Measurements from ENCODE around the gene FOXQ1.

FOXQ1 gene

GRCh38 chr6:1267057-1267732, 44.7 kb upstream of the FOXQ1 start:
- no peak overlapping the region for H3K4me3 ChIP-seq (replicated peaks; ENCODE audit: low read depth, low read length)
- TF ChIP-seq, protein P1, sequence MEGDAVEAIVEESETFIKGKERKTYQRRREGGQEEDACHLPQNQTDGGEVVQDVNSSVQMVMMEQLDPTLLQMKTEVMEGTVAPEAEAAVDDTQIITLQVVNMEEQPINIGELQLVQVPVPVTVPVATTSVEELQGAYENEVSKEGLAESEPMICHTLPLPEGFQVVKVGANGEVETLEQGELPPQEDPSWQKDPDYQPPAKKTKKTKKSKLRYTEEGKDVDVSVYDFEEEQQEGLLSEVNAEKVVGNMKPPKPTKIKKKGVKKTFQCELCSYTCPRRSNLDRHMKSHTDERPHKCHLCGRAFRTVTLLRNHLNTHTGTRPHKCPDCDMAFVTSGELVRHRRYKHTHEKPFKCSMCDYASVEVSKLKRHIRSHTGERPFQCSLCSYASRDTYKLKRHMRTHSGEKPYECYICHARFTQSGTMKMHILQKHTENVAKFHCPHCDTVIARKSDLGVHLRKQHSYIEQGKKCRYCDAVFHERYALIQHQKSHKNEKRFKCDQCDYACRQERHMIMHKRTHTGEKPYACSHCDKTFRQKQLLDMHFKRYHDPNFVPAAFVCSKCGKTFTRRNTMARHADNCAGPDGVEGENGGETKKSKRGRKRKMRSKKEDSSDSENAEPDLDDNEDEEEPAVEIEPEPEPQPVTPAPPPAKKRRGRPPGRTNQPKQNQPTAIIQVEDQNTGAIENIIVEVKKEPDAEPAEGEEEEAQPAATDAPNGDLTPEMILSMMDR (IDR thresholded peaks at IDR 0.05; ENCODE audit: low read depth, low read length, missing control alignments) = no peak
- DNase-seq (ENCODE audit: extremely low read depth, low read depth) = no peak

GRCh38 chr6:1267790-1268762, 43.8 kb upstream of the FOXQ1 start:
- no peak overlapping the region for H3K4me3 ChIP-seq (replicated peaks; ENCODE audit: low read depth, low read length)
- TF ChIP-seq, protein P1 (IDR thresholded peaks at IDR 0.05; ENCODE audit: low read depth, low read length, missing control alignments) = no peak
- no peak for DNase-seq (ENCODE audit: extremely low read depth, low read depth)

DNA sequence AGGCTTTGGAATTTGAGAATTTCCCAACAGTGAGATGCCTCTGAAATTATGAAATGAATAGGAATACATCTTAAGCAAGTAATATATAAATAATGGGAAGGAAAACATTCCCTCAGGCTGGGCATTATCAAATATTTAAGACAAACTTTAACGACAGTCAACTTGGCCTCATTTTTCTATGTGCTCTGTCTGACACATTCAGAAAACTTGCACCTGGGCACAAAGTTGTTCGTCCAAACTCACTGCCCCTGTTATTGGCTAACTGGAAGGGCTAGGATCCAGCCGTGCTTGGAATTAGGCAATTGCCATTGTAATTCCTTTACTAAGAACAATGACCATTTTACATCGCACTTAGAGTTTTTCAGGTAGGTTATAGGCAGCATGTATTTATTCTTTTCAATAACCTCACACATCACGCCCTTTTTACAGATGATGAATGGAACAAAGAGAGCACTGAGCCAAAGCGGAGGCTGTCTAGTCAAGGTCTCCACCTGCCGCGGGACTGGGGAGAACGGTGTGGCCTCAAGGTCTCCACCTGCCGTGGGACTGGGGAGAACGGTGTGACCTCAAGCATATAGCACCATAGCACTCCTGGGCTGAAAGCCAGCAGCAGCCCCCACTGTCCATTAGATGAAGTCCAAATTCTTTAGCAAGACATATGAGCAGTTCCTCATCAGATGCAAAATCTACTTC, 40.7 kb upstream of the FOXQ1 start:
- DNase-seq (ENCODE audit: extremely low read depth, low read depth) = no peak
- TF ChIP-seq, protein P1 (IDR thresholded peaks at IDR 0.05; ENCODE audit: low read depth, low read length, missing control alignments) = no peak
- no peak overlapping the region for H3K4me3 ChIP-seq (replicated peaks; ENCODE audit: low read depth, low read length)

GRCh38 chr6:1278061-1278720, 33.7 kb upstream of the FOXQ1 start:
- TF ChIP-seq, protein P1 (IDR thresholded peaks at IDR 0.05; ENCODE audit: low read depth, low read length, missing control alignments) = no peak
- H3K4me3 ChIP-seq (replicated peaks; ENCODE audit: low read depth, low read length) = no peak overlapping the region
- DNase-seq (ENCODE audit: extremely low read depth, low read depth) = no peak

DNA sequence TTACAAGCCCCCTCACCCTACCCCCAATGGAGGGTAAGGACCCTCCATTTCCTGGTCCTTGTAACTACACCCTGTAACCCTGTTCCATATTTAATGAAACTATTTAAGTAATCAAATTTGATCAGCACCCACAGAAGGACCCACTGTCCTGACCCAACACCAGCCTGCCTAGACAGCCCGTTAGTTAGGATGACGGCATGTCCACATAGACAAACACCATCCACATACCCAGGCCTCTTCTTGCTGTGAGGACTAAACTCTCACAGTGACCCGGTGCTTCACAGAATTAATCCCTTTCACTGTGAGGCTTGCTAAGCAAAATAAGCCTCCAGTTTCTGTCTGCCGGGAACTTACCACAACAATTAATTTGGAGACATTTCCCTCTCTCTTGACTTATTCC, 32.8 kb upstream of the FOXQ1 start:
- TF ChIP-seq, protein P1 (IDR thresholded peaks at IDR 0.05; ENCODE audit: low read depth, low read length, missing control alignments) = no peak
- no peak overlapping the region for H3K4me3 ChIP-seq (replicated peaks; ENCODE audit: low read depth, low read length)
- no peak for DNase-seq (ENCODE audit: extremely low read depth, low read depth)

GRCh38 chr6:1280666-1281300, 31.1 kb upstream of the FOXQ1 start:
- no peak overlapping the region for H3K4me3 ChIP-seq (replicated peaks; ENCODE audit: low read depth, low read length)
- TF ChIP-seq, protein P1 (IDR thresholded peaks at IDR 0.05; ENCODE audit: low read depth, low read length, missing control alignments) = no peak
- no peak for DNase-seq (ENCODE audit: extremely low read depth, low read depth)

All from HFF-Myc (cell line).